HepG2 (cell line): Measurements from ENCODE around the gene CERS1. TPM values are rescaled to one million over a fixed set of nuclear protein-coding genes. Genes with fewer than 3 reads are reported as not detected.

Source experiments
- ARNT2 ChIP-seq: sonication (generic); formaldehyde crosslinking; IDR thresholded peaks from 2 replicates; pipeline ENCODE4 v1.8.0; 2022; ENCODE audit warnings: mild to moderate bottlenecking, low read depth, missing genetic modification reagents, moderate library complexity
- FOXM1 ChIP-seq: sonication (generic); formaldehyde crosslinking; IDR thresholded peaks from 2 replicates; pipeline ENCODE4 v1.5.0; 2020; ENCODE audit warnings: missing genetic modification reagents
- MIER3 ChIP-seq: IDR thresholded peaks from 2 replicates; pipeline ENCODE4 v1.6.1; 2016; ENCODE audit warnings: missing compliant biosample characterization, borderline replicate concordance
- SMYD3 ChIP-seq: sonication (generic); formaldehyde crosslinking; IDR thresholded peaks from 2 replicates; pipeline ENCODE4 v1.8.1; 2023; ENCODE audit warnings: mild to moderate bottlenecking, missing genetic modification reagents
- SSRP1 ChIP-seq: IDR thresholded peaks from 2 replicates; pipeline ENCODE4 v1.6.1; 2016; ENCODE audit warnings: control low read depth
- ZNF124 ChIP-seq: sonication (generic); formaldehyde crosslinking; IDR thresholded peaks from 2 replicates; pipeline ENCODE4 v1.4.0; 2020; ENCODE audit warnings: missing genetic modification reagents
- ZNF33A ChIP-seq: sonication (generic); formaldehyde crosslinking; IDR thresholded peaks from 2 replicates; pipeline ENCODE4 v1.5.1; 2020; ENCODE audit warnings: missing genetic modification reagents, mild to moderate bottlenecking, moderate library complexity, borderline replicate concordance
- ZNF788 ChIP-seq: sonication (generic); formaldehyde crosslinking; IDR thresholded peaks from 2 replicates; pipeline ENCODE4 v1.5.0; 2020; ENCODE audit warnings: mild to moderate bottlenecking, missing genetic modification reagents, borderline replicate concordance
- ZNF850 ChIP-seq: sonication (generic); formaldehyde crosslinking; conservative IDR thresholded peaks from 2 replicates; pipeline ENCODE4 v1.9.0; 2021; ENCODE audit warnings: mild to moderate bottlenecking, missing genetic modification reagents
- polyA plus RNA-seq, 8 experiments: library from polyadenylated mRNA; depleted of rRNA in 3 of 8; stranded (reverse) in 7 of 8; unstranded in 1 of 8; fragments of >200 nt; fragmentation: Illumina TruSeq in 4 of 8; extraction: Trizol in 4 of 8; gene quantifications; 2 replicates each; pipeline versions ENCODE4 v1.2.1 to v1.2.3, GENCODE V29; 2011 to 2016; ENCODE audit warnings: low read depth in 4 of 8, missing spikeins in 1 of 8, mixed read lengths in 1 of 8; ENCODE audit not compliant: insufficient read depth in 1 of 8
- total RNA-seq, 5 experiments: library from RNA; depleted of rRNA; stranded (reverse); fragments of >200 nt; fragmentation: Illumina TruSeq; extraction: Trizol; gene quantifications; 2 replicates each; pipeline ENCODE4 v1.2.3, GENCODE V29; 2016; ENCODE audit warnings: low read depth in 1 of 5
- TF ChIP-seq, protein P1 (sequence below): sonication (generic); formaldehyde crosslinking; IDR thresholded peaks from 2 replicates; pipeline ENCODE4 v1.4.0; 2020; ENCODE audit warnings: missing genetic modification reagents
- TF ChIP-seq, protein P2 (sequence below): sonication (generic); formaldehyde crosslinking; conservative IDR thresholded peaks from 2 replicates; pipeline ENCODE4 v1.4.0; 2020; ENCODE audit warnings: missing genetic modification reagents
- TF ChIP-seq, protein P3 (sequence below): sonication (generic); formaldehyde crosslinking; IDR thresholded peaks from 2 replicates; pipeline ENCODE4 v1.4.0; 2020; ENCODE audit warnings: missing genetic modification reagents
- TF ChIP-seq, protein P4 (sequence below): IDR thresholded peaks from 2 replicates; pipeline ENCODE4 v1.6.1; 2018; ENCODE audit warnings: missing genetic modification reagents, mild to moderate bottlenecking, missing compliant biosample characterization
- TF ChIP-seq, protein P5 (sequence below): IDR thresholded peaks from 2 replicates; pipeline ENCODE4 v1.6.1; 2016; ENCODE audit warnings: missing biosample characterization, missing genetic modification reagents, low read depth
- TF ChIP-seq, protein P6 (sequence below): sonication (generic); formaldehyde crosslinking; IDR thresholded peaks from 2 replicates; pipeline ENCODE4 v1.4.0; 2020; ENCODE audit warnings: missing genetic modification reagents, borderline replicate concordance
- TF ChIP-seq, protein P7 (sequence below): sonication (generic); formaldehyde crosslinking; IDR thresholded peaks from 2 replicates; pipeline ENCODE4 v1.4.0; 2020; ENCODE audit warnings: missing genetic modification reagents

Gene CERS1
- total and polyA plus RNA-seq, 2 of the 13 experiments (the other 11 are each of a cell fraction or from before 2014, with no cell fraction given): 4.6 to 9.8 TPM

DNA sequence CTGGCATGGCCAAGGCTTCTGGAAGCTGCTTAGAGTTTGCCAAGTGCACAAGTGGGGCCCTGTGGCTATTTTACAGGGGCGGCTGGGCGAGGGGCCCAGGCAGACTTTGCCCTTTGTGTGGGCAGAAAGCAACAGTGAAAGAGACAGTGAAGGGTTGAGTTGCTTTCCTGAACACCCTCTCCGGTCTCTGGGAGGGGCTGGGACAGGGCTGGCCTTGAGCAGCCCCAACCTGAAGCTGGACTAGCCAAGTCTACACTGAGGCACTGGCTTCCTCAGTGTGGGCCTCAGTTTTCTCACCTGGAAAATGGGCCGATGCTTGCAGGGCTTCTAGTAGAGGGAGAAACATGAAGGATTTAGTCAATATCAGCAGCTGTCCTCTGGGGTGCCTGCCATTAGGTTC, 47.5 kb upstream of the CERS1 start (continued):
- TF ChIP-seq SMYD3 (CRISPR knock-in tag) (no peak), ZNF124 (CRISPR knock-in tag) (no peak), FOXM1 (CRISPR knock-in tag) (no peak), ZNF788 (CRISPR knock-in tag) (no peak), MIER3 (no peak), ARNT2 (CRISPR knock-in tag) (no peak), ZNF33A (CRISPR knock-in tag) (no peak), ZNF850 (CRISPR knock-in tag) (no peak), SSRP1 (CRISPR knock-in tag) (no peak)
- TF ChIP-seq, protein P1, sequence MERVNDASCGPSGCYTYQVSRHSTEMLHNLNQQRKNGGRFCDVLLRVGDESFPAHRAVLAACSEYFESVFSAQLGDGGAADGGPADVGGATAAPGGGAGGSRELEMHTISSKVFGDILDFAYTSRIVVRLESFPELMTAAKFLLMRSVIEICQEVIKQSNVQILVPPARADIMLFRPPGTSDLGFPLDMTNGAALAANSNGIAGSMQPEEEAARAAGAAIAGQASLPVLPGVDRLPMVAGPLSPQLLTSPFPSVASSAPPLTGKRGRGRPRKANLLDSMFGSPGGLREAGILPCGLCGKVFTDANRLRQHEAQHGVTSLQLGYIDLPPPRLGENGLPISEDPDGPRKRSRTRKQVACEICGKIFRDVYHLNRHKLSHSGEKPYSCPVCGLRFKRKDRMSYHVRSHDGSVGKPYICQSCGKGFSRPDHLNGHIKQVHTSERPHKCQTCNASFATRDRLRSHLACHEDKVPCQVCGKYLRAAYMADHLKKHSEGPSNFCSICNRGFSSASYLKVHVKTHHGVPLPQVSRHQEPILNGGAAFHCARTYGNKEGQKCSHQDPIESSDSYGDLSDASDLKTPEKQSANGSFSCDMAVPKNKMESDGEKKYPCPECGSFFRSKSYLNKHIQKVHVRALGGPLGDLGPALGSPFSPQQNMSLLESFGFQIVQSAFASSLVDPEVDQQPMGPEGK (CRISPR knock-in tag): peak; percentile 77
- TF ChIP-seq, protein P2, sequence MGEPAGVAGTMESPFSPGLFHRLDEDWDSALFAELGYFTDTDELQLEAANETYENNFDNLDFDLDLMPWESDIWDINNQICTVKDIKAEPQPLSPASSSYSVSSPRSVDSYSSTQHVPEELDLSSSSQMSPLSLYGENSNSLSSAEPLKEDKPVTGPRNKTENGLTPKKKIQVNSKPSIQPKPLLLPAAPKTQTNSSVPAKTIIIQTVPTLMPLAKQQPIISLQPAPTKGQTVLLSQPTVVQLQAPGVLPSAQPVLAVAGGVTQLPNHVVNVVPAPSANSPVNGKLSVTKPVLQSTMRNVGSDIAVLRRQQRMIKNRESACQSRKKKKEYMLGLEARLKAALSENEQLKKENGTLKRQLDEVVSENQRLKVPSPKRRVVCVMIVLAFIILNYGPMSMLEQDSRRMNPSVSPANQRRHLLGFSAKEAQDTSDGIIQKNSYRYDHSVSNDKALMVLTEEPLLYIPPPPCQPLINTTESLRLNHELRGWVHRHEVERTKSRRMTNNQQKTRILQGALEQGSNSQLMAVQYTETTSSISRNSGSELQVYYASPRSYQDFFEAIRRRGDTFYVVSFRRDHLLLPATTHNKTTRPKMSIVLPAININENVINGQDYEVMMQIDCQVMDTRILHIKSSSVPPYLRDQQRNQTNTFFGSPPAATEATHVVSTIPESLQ: no peak
- TF ChIP-seq, protein P3, sequence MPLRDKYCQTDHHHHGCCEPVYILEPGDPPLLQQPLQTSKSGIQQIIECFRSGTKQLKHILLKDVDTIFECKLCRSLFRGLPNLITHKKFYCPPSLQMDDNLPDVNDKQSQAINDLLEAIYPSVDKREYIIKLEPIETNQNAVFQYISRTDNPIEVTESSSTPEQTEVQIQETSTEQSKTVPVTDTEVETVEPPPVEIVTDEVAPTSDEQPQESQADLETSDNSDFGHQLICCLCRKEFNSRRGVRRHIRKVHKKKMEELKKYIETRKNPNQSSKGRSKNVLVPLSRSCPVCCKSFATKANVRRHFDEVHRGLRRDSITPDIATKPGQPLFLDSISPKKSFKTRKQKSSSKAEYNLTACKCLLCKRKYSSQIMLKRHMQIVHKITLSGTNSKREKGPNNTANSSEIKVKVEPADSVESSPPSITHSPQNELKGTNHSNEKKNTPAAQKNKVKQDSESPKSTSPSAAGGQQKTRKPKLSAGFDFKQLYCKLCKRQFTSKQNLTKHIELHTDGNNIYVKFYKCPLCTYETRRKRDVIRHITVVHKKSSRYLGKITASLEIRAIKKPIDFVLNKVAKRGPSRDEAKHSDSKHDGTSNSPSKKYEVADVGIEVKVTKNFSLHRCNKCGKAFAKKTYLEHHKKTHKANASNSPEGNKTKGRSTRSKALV: no peak
- TF ChIP-seq, protein P4, sequence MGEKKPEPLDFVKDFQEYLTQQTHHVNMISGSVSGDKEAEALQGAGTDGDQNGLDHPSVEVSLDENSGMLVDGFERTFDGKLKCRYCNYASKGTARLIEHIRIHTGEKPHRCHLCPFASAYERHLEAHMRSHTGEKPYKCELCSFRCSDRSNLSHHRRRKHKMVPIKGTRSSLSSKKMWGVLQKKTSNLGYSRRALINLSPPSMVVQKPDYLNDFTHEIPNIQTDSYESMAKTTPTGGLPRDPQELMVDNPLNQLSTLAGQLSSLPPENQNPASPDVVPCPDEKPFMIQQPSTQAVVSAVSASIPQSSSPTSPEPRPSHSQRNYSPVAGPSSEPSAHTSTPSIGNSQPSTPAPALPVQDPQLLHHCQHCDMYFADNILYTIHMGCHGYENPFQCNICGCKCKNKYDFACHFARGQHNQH: no peak
- TF ChIP-seq, protein P5, sequence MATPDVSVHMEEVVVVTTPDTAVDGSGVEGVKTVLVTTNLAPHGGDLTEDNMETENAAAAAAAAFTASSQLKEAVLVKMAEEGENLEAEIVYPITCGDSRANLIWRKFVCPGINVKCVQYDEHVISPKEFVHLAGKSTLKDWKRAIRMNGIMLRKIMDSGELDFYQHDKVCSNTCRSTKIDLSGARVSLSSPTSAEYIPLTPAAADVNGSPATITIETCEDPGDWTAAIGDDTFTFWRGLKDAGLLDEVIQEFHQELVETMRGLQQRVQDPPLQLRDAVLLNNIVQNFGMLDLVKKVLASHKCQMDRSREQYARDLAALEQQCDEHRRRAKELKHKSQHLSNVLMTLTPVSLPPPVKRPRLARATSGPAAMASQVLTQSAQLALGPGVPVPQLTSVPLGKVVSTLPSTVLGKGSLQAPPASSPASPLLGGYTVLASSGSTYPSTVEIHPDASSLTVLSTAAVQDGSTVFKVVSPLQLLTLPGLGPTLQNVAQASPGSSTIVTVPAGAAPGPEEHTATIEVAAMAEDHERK (CRISPR knock-in tag): no peak
- TF ChIP-seq, protein P6, sequence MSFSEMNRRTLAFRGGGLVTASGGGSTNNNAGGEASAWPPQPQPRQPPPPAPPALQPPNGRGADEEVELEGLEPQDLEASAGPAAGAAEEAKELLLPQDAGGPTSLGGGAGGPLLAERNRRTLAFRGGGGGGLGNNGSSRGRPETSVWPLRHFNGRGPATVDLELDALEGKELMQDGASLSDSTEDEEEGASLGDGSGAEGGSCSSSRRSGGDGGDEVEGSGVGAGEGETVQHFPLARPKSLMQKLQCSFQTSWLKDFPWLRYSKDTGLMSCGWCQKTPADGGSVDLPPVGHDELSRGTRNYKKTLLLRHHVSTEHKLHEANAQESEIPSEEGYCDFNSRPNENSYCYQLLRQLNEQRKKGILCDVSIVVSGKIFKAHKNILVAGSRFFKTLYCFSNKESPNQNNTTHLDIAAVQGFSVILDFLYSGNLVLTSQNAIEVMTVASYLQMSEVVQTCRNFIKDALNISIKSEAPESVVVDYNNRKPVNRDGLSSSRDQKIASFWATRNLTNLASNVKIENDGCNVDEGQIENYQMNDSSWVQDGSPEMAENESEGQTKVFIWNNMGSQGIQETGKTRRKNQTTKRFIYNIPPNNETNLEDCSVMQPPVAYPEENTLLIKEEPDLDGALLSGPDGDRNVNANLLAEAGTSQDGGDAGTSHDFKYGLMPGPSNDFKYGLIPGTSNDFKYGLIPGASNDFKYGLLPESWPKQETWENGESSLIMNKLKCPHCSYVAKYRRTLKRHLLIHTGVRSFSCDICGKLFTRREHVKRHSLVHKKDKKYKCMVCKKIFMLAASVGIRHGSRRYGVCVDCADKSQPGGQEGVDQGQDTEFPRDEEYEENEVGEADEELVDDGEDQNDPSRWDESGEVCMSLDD: no peak
- TF ChIP-seq, protein P7, sequence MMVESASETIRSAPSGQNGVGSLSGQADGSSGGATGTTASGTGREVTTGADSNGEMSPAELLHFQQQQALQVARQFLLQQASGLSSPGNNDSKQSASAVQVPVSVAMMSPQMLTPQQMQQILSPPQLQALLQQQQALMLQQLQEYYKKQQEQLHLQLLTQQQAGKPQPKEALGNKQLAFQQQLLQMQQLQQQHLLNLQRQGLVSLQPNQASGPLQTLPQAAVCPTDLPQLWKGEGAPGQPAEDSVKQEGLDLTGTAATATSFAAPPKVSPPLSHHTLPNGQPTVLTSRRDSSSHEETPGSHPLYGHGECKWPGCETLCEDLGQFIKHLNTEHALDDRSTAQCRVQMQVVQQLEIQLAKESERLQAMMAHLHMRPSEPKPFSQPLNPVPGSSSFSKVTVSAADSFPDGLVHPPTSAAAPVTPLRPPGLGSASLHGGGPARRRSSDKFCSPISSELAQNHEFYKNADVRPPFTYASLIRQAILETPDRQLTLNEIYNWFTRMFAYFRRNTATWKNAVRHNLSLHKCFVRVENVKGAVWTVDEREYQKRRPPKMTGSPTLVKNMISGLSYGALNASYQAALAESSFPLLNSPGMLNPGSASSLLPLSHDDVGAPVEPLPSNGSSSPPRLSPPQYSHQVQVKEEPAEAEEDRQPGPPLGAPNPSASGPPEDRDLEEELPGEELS (CRISPR knock-in tag): 0 out of 2 replicates have a peak, but pooled peaks have one; percentile 11
